Stimulated activated CD8-positive, alpha-beta memory T cell treated with anti-CD3 and anti-CD28 coated beads, Interleukin-4, amount 100 ng/mL, for 4 hours (primary cell): ENCODE measurements around the gene PRRT3.
"Not testable (repeated sequence)": the region's sequence is repeated elsewhere in the genome, so short reads cannot be mapped to it uniquely, and the experiment has no call there.

Experiments
- DNase-seq, 2 donors: peaks; one replicate each; pipeline ENCODE4 v3.0.0-alpha.2; 2020; ENCODE audit warnings: low read depth in 2 of 2, low spot score in 1 of 2

Gene PRRT3

DNA sequence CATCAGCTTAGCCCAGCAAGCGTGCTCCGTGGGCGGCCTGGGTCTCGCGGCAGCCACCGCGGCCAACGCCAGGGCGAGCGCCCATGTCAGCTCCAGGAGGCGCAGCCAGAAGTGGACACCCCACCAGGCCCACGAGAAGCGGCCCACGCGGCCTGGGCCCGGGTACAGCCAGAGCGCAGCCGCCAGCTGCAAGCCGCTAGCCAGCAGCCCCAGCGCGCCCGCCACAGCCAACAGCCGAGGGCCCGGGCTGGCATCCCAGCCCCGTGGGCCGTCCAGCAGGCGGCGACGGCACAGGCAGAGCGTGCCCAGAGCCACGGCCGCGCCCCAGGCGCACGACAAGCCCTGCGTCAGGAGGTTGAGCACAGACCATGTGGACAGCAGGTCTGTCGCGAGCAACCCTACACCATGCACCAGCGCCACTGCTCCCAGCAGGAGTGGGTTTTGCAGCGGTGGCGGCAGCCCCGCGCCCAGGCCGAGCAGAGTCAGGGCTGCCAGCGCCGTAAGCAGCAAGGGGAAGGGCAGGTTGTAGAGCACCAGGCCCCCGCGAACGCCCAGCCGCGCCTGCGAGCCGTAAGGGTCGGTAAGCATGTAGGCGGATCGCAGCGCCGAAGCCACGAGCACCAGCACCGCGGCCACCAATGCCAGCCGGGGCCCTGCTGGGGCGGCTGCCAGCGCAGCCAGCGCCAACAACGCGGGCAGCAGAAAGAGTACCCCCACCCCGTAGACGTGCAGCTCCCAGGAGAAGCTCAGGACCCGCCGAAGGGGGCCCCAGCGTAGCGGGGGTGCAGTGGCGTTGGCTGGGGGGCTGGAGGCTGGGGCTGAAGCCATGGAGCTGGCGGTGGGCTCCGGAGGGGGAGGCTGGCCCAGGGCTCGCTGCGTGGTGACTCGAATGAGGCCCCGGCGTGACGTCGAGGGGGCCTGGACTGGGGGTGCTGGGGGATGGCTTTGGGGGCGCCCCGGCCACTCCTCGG, 4.9 kb downstream of the PRRT3 start:
- no peak for DNase-seq

DNA sequence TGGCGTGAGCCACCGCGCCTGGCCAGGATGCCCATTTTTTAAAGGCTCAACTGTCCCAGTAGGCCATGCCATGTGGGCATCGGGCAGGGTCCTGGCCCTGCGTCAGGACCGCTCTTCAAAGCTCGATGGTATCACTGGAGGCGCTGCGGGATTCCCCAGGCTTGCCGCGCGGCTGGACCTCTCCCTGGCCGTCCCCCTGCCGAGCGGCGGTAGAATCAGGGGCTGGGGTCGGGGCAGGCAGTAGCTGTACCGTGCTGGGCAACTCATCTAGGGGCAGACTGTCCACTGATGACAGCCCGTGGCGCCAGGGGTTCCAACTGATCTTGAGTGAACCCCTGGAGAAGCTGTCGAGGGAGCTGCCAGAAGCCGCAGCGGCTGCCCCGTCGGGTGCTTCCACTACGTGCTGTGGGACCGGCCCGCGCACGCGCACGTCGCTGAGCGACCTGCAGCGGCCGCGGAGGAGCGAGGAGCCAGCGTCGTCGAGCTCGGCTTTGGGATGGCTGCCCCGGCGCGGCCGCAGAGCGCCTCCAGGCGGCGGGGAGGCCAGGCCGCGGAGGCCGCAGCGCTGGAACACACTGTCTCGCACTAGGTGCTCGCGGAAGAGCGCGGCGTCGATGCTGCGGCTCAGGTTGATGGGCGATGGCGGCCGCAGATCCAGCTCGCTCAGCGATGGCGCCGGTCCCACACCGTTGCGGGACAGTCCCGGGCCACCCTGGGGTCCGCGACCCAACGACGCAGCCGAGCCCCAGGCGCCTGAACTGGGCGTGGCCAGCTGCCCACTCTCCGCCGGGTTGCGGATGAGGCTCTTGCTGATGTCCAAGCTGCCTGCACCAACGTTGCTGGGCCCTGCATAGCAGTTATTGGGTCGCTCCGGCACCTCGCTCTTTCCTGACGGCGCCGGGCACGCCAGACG, 5.8 kb downstream of the PRRT3 start:
- DNase-seq, result peak; percentile 34 to 73

DNA sequence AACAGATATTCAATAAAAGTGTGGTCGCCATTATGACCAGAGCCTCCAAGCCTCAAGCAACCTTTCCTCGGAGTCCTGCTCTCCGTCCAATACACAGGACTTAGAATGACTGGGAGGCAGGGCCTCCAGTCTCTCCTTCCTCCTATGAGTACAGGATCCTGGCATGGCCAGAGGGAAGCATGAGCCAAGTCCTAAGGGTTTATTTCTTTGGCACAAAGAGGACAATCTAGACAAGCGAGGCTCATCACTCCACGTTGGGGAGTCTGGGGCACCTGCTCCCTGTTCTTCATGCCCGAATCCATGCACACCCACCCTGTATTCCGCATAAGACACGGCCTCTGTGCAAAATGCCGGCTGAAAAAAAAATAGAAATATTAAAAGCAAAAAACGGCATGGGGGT, 6.8 kb downstream of the PRRT3 start:
- DNase-seq, result no peak

DNA sequence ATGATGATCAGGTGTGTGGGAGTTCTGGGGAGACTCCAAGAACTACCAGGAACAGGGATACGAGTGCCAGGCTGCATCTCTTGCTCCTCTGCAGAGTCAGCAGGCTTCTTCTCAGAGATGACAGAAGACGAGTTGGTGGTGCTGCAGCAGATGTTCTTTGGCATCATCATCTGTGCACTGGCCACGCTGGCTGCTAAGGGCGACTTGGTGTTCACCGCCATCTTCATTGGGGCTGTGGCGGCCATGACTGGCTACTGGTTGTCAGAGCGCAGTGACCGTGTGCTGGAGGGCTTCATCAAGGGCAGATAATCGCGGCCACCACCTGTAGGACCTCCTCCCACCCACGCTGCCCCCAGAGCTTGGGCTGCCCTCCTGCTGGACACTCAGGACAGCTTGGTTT, 7.9 kb downstream of the PRRT3 start:
- no peak for DNase-seq

- DNase-seq, result no peak
Measured at GRCh38 chr3:9942934-9943690, 9.1 kb downstream of the PRRT3 start.

DNA sequence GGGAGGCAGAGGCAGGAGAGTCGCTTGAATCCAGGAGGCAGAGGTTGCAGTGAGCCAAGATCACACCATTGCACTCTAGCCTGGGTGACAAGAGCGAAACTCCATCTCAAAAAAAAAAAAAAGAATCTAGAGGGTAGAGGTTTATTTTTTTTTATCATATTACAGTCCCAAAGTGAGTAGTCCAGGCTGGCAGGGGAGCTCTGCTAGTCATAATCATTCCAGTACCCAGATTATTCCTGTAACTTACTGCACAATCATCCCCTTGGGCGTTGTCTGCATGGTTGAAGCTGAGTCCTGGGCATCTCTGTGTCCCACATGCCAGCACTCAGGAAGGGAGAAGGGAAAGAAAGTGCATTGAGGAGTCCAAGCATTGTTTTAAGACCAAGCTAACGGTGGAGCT, 10.0 kb downstream of the PRRT3 start:
- DNase-seq, result no peak

GRCh38 chr3:9940746-9941145, 11.5 kb downstream of the PRRT3 start:
- no peak for DNase-seq

DNA sequence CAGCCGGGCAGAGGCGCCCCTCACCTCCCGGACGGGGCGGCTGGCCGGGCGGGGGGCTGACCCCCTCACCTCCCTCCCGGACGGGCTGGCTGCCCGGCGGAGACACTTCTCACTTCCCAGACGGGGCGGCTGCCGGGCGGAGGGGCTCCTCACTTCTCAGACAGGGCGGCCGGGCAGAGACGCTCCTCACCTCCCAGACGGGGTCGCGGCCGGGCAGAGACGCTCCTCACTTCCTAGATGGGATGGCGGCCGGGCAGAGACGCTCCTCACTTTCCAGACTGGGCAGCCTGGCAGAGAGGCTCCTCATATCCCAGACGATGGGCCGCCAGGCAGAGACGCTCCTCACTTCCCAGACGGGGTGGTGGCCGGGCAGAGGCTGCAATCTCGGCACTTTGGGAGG, 12.3 kb downstream of the PRRT3 start:
- DNase-seq, result not testable (repeated sequence)

DNA sequence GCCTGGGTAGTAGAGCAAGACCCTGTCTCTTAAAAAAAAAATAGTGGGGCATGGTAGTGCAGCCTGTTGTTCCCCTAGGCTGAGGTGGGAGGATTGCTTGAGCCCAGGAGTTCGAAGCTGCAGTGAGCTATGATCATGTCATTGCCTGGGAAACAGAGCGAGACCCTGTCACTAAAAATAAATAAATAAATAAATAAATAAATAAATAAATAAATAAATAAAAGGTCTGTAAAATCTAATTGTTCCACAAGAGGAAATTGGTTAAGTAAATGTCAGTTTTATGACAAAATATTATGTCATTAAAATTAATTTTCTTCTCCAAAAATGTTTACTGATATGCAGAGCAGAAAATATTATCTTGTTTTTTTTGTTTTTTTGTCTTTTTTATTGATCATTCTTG, 13.2 kb downstream of the PRRT3 start:
- no peak for DNase-seq

DNA sequence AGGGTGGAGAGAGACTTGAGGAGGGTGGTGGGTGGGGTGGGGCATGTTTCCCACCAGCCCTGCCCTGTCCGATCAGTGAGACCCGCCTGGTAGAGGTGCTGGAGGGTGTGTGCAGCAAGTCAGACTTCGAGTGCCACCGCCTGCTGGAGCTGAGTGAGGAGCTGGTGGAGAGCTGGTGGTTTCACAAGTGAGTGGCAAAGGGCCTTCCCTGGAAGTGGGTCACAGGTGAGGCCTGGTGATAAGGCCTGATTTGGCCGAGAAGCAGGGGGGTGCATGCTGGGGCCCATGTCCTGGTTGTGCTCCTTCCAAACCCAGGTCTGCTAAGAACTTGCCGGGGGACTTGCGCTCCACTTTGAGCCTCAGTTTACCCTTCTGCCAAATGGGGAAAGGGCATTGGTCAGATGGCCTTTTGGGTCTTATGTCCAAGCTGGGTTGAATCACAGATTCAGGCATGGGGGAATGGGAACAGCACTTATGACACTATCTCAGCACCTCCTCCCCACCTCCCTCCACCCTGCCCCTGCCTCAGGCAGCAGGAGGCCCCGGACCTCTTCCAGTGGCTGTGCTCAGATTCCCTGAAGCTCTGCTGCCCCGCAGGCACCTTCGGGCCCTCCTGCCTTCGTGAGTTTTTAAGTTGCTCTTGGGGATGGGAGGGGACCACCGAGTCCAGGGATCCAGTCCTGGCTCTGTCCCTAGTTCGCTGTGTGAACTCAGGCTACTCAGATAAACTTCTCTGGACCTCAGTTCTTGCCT, 14.5 kb downstream of the PRRT3 start:
- no peak for DNase-seq

DNA sequence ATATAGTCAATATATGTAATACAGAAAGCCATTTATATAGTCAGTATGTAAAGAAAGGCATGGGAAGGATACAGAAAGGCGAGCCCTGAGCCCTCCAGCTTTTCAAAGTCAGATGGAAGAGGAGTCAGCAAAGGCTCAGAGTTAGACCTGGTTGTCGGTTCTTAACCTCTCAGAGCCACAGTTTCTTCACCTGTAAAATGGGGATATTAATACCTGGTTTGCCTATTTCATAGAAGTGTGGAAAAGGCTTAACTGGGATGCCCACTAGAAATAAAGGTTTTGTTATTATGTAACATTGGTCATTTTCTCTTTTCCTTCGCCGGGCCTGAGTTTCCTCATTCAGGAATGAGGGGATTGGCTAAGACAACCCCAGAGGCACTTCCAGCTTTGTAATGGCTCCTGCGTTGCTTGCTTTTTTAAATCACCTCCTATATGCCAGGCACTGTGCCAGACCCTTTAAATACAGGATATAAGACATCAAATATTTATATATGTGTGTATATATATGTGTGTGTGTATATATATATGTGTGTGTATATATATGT, 16.2 kb downstream of the PRRT3 start:
- DNase-seq, result no peak

GRCh38 chr3:9934993-9935392, 17.2 kb downstream of the PRRT3 start:
- DNase-seq, result no peak

GRCh38 chr3:9934235-9934621, 18.0 kb downstream of the PRRT3 start:
- DNase-seq, result peak in 1 of 2 donors; percentile 5

- peak; percentile 95 for DNase-seq
Measured at GRCh38 chr3:9933561-9934234, 18.5 kb downstream of the PRRT3 start, which contains the start of gene CRELD1. CRELD1 (plus strand) TSS chr3:9933834; CDS start chr3:9934439, 605 bp downstream.

DNA sequence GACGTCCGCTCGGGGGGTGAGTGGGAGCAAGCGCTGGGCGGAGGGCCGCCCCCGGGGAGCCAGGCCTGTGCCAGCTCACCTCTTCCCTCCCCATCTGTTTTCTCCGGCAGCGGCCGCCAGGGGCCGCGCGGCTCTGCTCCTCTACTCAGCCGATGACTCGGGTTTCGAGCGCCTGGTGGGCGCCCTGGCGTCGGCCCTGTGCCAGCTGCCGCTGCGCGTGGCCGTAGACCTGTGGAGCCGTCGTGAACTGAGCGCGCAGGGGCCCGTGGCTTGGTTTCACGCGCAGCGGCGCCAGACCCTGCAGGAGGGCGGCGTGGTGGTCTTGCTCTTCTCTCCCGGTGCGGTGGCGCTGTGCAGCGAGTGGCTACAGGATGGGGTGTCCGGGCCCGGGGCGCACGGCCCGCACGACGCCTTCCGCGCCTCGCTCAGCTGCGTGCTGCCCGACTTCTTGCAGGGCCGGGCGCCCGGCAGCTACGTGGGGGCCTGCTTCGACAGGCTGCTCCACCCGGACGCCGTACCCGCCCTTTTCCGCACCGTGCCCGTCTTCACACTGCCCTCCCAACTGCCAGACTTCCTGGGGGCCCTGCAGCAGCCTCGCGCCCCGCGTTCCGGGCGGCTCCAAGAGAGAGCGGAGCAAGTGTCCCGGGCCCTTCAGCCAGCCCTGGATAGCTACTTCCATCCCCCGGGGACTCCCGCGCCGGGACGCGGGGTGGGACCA, 19.2 kb downstream of the PRRT3 start:
- DNase-seq, result peak; percentile 75 to 87

DNA sequence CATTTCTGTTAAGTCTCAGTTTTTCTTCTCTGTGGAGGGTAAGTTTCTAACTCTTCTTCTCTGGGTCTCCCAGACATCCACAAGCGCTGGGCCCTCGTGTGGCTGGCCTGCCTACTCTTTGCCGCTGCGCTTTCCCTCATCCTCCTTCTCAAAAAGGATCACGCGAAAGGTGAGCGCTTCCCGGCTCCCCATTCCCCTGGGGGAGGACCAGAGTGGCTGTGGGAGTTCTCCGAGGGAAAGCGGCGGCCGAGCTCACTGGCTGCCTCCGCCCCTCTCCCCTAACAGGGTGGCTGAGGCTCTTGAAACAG, 19.7 kb downstream of the PRRT3 start:
- no peak for DNase-seq

GRCh38 chr3:9930804-9931418, 21.3 kb downstream of the PRRT3 start:
- DNase-seq, result no peak

DNA sequence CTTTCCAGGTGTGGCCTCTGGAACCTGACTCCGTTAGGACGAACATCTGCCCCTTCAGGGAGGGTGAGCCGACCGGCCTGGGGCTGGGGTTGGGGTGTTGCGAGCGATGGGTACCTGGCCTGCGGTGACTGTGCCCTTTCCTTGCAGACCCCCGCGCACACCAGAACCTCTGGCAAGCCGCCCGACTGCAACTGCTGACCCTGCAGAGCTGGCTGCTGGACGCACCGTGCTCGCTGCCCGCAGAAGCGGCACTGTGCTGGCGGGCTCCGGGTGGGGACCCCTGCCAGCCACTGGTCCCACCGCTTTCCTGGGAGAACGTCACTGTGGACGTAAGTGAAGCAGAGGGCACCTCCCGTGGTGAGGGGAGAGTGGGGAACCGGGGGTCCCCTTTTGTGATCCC, 24.1 kb downstream of the PRRT3 start:
- no peak for DNase-seq
